Sigmoid colon (tissue), 4 donors: Measurements from ENCODE around the gene THSD8.

ENCODE experiments used
- EP300 ChIP-seq, 4 donors: sonication (generic); formaldehyde crosslinking; IDR thresholded peaks; one replicate each; pipeline ENCODE4 v1.6.1; 2017; ENCODE audit warnings: antibody characterized with exemption in 4 of 4
- POLR2A ChIP-seq, 2 donors: fragments of 450-650 bp; IDR thresholded peaks; one replicate each; pipeline ENCODE4 v1.6.1; 2016; ENCODE audit warnings: antibody characterized with exemption in 2 of 2, mild to moderate bottlenecking in 2 of 2, moderate library complexity in 2 of 2
- POLR2AphosphoS5 ChIP-seq, 4 donors: sonication (generic); formaldehyde crosslinking; IDR thresholded peaks; one replicate each; pipeline ENCODE4 v1.6.1; 2017; ENCODE audit warnings: antibody characterized with exemption in 4 of 4
- TF ChIP-seq, protein P1 (sequence below), 4 experiments: fragments of 450-650 bp in 3 of 4; fragments of 200-600 bp in 1 of 4; IDR thresholded peaks; one replicate each; pipeline ENCODE4 v1.5.1; 2016 to 2019; ENCODE audit warnings: antibody characterized with exemption in 4 of 4, mild to moderate bottlenecking in 3 of 4, moderate library complexity in 2 of 4

DNA sequence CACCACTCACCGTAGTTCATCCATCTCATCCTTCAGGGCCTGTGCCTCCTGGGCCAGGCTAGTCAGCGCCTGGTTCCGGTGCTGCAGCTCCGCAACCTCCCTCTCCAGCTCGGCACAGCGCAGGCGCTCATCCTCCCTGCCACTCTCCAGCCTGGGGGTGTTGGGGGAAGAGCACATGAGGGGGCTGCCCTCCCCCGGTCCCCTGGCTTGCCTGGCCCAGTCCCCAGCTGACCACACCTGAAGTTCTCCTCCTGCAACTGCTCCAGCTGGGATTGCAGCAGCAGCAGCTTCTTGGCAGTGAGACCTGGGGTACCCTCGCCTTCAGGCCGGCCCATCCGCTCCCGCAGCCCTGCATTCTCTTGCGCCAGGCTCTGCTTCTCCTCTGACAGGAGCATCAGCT is 30.9 kb upstream of the THSD8 start:
- TF ChIP-seq, protein P1, sequence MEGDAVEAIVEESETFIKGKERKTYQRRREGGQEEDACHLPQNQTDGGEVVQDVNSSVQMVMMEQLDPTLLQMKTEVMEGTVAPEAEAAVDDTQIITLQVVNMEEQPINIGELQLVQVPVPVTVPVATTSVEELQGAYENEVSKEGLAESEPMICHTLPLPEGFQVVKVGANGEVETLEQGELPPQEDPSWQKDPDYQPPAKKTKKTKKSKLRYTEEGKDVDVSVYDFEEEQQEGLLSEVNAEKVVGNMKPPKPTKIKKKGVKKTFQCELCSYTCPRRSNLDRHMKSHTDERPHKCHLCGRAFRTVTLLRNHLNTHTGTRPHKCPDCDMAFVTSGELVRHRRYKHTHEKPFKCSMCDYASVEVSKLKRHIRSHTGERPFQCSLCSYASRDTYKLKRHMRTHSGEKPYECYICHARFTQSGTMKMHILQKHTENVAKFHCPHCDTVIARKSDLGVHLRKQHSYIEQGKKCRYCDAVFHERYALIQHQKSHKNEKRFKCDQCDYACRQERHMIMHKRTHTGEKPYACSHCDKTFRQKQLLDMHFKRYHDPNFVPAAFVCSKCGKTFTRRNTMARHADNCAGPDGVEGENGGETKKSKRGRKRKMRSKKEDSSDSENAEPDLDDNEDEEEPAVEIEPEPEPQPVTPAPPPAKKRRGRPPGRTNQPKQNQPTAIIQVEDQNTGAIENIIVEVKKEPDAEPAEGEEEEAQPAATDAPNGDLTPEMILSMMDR (IDR thresholded peaks at IDR 0.05) = no peak
- TF ChIP-seq POLR2AphosphoS5 (IDR thresholded peaks at IDR 0.05) (no peak), POLR2A (IDR thresholded peaks at IDR 0.05) (no peak), EP300 (IDR thresholded peaks at IDR 0.05) (no peak)
